ENCODE results near the gene CBL.
"Not testable (repeated sequence)": the region's sequence is repeated elsewhere in the genome, so short reads cannot be mapped to it uniquely, and the experiment has no call there.

The CBL gene

GRCh38 chr11:119218141-119218878 lies 12.2 kb downstream of the CBL start:
- DNase-seq: peak; percentile 90

- DNase-seq: no peak
Observed at GRCh38 chr11:119222308-119222707, 16.2 kb downstream of the CBL start.

GRCh38 chr11:119222891-119223290 lies 16.8 kb downstream of the CBL start:
- no peak for DNase-seq

- peak; percentile 18 for DNase-seq
Observed at GRCh38 chr11:119223856-119224255, 17.7 kb downstream of the CBL start.

GRCh38 chr11:119228535-119229287 lies 22.6 kb downstream of the CBL start:
- not testable (repeated sequence) for DNase-seq

GRCh38 chr11:119229288-119229672 lies 23.1 kb downstream of the CBL start:
- no peak for DNase-seq

GRCh38 chr11:119229741-119230140 lies 23.6 kb downstream of the CBL start:
- DNase-seq: no peak

- peak; percentile 31 for DNase-seq
Observed at GRCh38 chr11:119236490-119236889, 30.4 kb downstream of the CBL start.

GRCh38 chr11:119236891-119237290 lies 30.8 kb downstream of the CBL start:
- peak; percentile 77 for DNase-seq

- DNase-seq: no peak
Observed at GRCh38 chr11:119237515-119237914, 31.4 kb downstream of the CBL start.

GRCh38 chr11:119248750-119249670 lies 42.9 kb downstream of the CBL start:
- no peak for DNase-seq

GRCh38 chr11:119249671-119250010 lies 43.5 kb downstream of the CBL start:
- peak; percentile 49 for DNase-seq

GRCh38 chr11:119251114-119251513 lies 45.0 kb downstream of the CBL start:
- DNase-seq: no peak

GRCh38 chr11:119254239-119254638 lies 48.1 kb downstream of the CBL start:
- no peak for DNase-seq

GRCh38 chr11:119258180-119258579 lies 52.0 kb downstream of the CBL start:
- DNase-seq: no peak

- no peak for DNase-seq
Observed at GRCh38 chr11:119258983-119259382, 52.8 kb downstream of the CBL start.

GRCh38 chr11:119262668-119263351 lies 56.7 kb downstream of the CBL start:
- no peak for DNase-seq

GRCh38 chr11:119263352-119263940 lies 57.3 kb downstream of the CBL start:
- no peak for DNase-seq

GRCh38 chr11:119266063-119266462 lies 59.9 kb downstream of the CBL start:
- DNase-seq: no peak

GRCh38 chr11:119266517-119267255 lies 60.5 kb downstream of the CBL start:
- no peak for DNase-seq

GRCh38 chr11:119267645-119268044 lies 61.5 kb downstream of the CBL start:
- no peak for DNase-seq

- no peak for DNase-seq
Observed at GRCh38 chr11:119273721-119274120, 67.6 kb downstream of the CBL start.

Measured in NCI-H226 (cell line).